Gastroesophageal sphincter (tissue), 4 donors: ENCODE data around the gene DLX3. TPM values are rescaled to one million over a fixed set of nuclear protein-coding genes. Genes with fewer than 3 reads are reported as not detected.
A peak's percentile ranks its signal among the peaks of the same experiment; 100 is the strongest.

ENCODE experiments used
- ATAC-seq: fragments of 150-250 bp; one replicate; pipeline ENCODE4 v1.9.1; 2016; ENCODE audit warnings: mild to moderate bottlenecking, moderate library complexity
- H3K27ac ChIP-seq, 4 donors: fragments of 200-600 bp; sonication (generic) in 3 of 4; 1 replicate in 3 of 4; 2 replicates in 1 of 4; pipeline ENCODE4 v1.5.1; 2016 to 2019
- H3K27me3 ChIP-seq: fragments of 200-600 bp; sonication (generic); one replicate; pipeline ENCODE4 v1.5.1; 2019
- H3K36me3 ChIP-seq, 2 donors: fragments of 200-600 bp; sonication (generic); one replicate each; pipeline ENCODE4 v1.5.1; 2019; ENCODE audit warnings: control low read depth in 1 of 2
- H3K4me1 ChIP-seq, 3 donors: fragments of 200-600 bp; sonication (generic); 1 replicate in 2 of 3; 2 replicates in 1 of 3; pipeline ENCODE4 v1.5.1; 2016 to 2019; ENCODE audit warnings: control low read depth in 2 of 3
- H3K4me3 ChIP-seq, 2 donors: fragments of 200-600 bp; sonication (generic); one replicate each; pipeline ENCODE4 v1.5.1; 2019; ENCODE audit warnings: mild to moderate bottlenecking in 1 of 2, moderate library complexity in 1 of 2
- H3K9me3 ChIP-seq, 3 donors: fragments of 200-600 bp; sonication (generic); one replicate each; pipeline ENCODE4 v1.5.1; 2017 to 2019; ENCODE audit warnings: control low read depth in 2 of 3
- EP300 ChIP-seq: sonication (generic); formaldehyde crosslinking; IDR thresholded peaks from one replicate; pipeline ENCODE4 v1.6.1; 2017; ENCODE audit warnings: antibody characterized with exemption, mild to moderate bottlenecking
- POLR2A ChIP-seq, 2 donors: fragments of 450-650 bp; IDR thresholded peaks; one replicate each; pipeline ENCODE4 v1.6.1; 2017; ENCODE audit warnings: antibody characterized with exemption in 2 of 2, mild to moderate bottlenecking in 2 of 2, moderate library complexity in 1 of 2
- POLR2AphosphoS5 ChIP-seq: sonication (generic); formaldehyde crosslinking; IDR thresholded peaks from one replicate; pipeline ENCODE4 v1.6.1; 2017; ENCODE audit warnings: antibody characterized with exemption
- WGBS, 2 donors: methylation state at CpG; one replicate each; pipeline ENCODE4 v1.1.5; 2018; ENCODE audit warnings: low coverage in 1 of 2; 5-methylcytosine and 5-hydroxymethylcytosine counted together
- total RNA-seq, 4 donors: library from RNA; depleted of rRNA; stranded (reverse); fragments of >200 nt; gene quantifications; one replicate each; pipeline ENCODE4 v1.1.0, GENCODE V29; 2016
- TF ChIP-seq, protein P1 (sequence below), 4 experiments: fragments of 200-600 bp in 2 of 4; fragments of 450-650 bp in 2 of 4; sonication (generic) in 1 of 4; IDR thresholded peaks; one replicate each; pipeline ENCODE4 v1.5.1; 2017 to 2019; ENCODE audit warnings: antibody characterized with exemption in 4 of 4, mild to moderate bottlenecking in 2 of 4, moderate library complexity in 2 of 4

The DLX3 gene
- total RNA-seq, 4 donors from 2014 or later, result not detected

DNA sequence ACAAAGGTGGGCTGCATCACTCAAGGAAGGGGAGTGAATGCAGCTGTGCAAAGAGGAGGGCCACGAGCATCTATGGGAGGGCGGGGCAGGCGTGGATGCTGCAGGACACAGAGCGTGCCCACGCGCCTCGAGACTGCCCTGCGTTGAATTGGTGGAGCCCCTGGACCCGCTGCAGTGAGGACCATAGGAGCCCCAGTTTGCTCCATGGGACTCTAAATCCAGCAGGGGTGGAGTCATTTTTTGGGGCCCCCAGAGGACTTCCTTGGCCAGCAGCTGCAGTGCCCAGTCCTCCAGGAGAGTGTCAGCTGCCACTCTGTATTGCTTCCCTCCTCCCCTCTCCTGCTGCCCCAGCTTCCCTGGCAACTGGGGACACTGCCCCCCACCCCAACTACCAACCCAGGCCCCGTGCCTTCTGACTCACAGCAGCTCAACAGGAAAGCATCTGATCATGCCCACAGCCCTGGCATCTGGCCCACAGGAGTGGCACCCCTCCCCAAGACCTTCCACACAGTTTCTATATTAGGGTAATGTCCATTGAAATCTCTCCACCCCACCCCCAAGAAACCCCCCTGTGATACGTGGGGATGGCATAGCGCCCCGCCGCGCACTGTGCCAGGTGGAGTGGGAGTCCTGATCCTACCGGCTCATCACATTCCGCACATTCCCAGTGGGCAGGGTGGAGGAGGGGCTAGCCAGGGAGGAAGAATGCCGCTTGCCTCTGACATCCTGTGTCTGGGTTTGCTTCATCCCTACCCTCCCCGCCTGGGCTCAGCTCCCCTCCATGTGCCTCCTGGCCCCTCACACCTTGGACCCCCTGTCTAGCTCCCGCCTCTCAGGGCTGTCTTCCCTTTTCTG is 33.1 kb upstream of the DLX3 start:
- no peak for ATAC-seq
- peaks cover 0 to 35% (median 16%) of the 10 kb centered on the region in 3 donors for H3K4me1 ChIP-seq
- peak overlapping the region in 1 of 2 donors; percentile 47 for H3K4me3 ChIP-seq
- TF ChIP-seq, protein P1, sequence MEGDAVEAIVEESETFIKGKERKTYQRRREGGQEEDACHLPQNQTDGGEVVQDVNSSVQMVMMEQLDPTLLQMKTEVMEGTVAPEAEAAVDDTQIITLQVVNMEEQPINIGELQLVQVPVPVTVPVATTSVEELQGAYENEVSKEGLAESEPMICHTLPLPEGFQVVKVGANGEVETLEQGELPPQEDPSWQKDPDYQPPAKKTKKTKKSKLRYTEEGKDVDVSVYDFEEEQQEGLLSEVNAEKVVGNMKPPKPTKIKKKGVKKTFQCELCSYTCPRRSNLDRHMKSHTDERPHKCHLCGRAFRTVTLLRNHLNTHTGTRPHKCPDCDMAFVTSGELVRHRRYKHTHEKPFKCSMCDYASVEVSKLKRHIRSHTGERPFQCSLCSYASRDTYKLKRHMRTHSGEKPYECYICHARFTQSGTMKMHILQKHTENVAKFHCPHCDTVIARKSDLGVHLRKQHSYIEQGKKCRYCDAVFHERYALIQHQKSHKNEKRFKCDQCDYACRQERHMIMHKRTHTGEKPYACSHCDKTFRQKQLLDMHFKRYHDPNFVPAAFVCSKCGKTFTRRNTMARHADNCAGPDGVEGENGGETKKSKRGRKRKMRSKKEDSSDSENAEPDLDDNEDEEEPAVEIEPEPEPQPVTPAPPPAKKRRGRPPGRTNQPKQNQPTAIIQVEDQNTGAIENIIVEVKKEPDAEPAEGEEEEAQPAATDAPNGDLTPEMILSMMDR (IDR thresholded peaks at IDR 0.05), result no peak
- no peak for TF ChIP-seq EP300
- peak; percentile 22 for TF ChIP-seq POLR2AphosphoS5
- no peak for TF ChIP-seq POLR2A (IDR thresholded peaks at IDR 0.05)
- H3K27ac ChIP-seq, result peak overlapping the region in 2 of 4 donors; percentile 66 to 67
- H3K9me3 ChIP-seq, result no peaks in the 10 kb centered on the region
- H3K27me3 ChIP-seq, result no peaks in the 10 kb centered on the region
- WGBS, 2 donors, result 43 to 54% methylated on average over 4 to 7 of the region's 20 CpGs
- H3K36me3 ChIP-seq, result no peaks in the 10 kb centered on the region

DNA sequence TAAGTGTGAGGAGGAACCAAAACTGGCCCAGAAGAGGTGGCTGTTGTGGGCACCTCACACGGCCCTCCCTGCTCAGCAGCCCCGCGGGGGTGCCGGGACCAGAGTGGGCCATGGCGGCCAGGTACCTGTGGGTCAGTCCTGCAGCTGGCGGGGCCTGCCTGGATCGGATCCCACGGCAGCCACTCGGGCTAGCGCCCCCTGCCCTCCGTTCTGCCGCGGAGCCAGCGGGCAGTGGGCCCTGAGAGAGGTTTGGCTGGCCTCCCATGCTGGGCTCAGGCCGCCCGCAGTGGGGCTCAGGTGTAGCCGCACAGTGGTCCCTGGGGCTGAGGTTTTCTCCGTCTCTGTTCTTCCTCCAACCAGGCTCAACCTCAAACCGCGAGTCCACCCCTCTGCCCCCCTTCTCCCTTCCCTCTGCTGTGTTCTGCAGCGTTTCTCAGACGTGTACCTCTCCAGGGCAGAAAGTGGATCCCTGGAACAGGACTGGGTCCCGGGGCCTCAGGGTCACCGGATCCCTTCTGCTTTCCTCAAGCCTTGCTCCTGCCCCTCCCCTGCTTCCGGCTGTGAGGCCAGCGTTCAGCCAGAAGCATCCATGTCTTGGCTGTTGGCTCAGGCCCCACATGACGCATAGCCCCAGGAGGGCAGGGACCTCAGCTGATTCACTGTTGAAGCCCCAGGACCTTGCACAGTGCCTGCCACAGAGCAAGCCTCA is 32.3 kb upstream of the DLX3 start:
- no peaks in the 10 kb centered on the region for H3K9me3 ChIP-seq
- 0 to 7% methylated on average over 1 to 3 of the region's 27 CpGs for WGBS, 2 donors
- H3K27me3 ChIP-seq, result no peaks in the 10 kb centered on the region
- H3K4me3 ChIP-seq, result peak overlapping the region; percentile 26 to 47
- peak; percentile 83 for ATAC-seq
- TF ChIP-seq, protein P1 (IDR thresholded peaks at IDR 0.05), result peak in 1 of 4 experiments; percentile 29
- TF ChIP-seq EP300 (no peak), POLR2AphosphoS5 (peak; percentile 67), POLR2A (IDR thresholded peaks at IDR 0.05) (no peak)
- H3K36me3 ChIP-seq, result no peaks in the 10 kb centered on the region
- H3K4me1 ChIP-seq, result peaks cover 0 to 27% (median 16%) of the 10 kb centered on the region in 3 donors
- peak overlapping the region in 2 of 4 donors; percentile 66 to 67 for H3K27ac ChIP-seq

DNA sequence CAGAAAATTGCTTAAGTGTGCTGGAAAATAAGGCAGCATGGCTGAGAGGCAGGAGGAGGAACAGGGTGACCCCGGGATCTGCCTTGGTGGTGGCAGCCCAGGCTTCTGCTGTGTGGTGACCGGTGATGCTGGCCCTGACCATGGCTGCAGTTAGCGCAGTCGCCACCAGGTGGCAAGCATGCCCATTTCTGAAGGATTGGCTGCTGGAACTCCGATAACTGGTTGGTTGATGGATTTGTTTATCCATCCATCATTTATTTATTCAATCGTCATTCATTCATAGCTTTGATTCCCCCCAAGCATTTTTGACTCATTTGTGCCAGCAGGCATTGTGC is 31.8 kb upstream of the DLX3 start:
- TF ChIP-seq POLR2AphosphoS5 (peak; percentile 32), POLR2A (IDR thresholded peaks at IDR 0.05) (no peak)
- TF ChIP-seq, protein P1 (IDR thresholded peaks at IDR 0.05), result peak in 3 of 4 experiments; percentile 94 to 99 (median 99)
- Histone ChIP-seq H3K36me3 (no peaks in the 10 kb centered on the region), H3K9me3 (no peaks in the 10 kb centered on the region), H3K4me1 (peaks cover 0 to 23% (median 16%) of the 10 kb centered on the region in 3 donors), H3K4me3 (peak overlapping the region; percentile 26 to 47), H3K27ac (peak overlapping the region in 2 of 4 donors; percentile 66 to 67), H3K27me3 (no peaks in the 10 kb centered on the region)
- WGBS, 2 donors, result 0% methylated on average over 5 to 6 of the region's 6 CpGs
- peak; percentile 73 for ATAC-seq

DNA sequence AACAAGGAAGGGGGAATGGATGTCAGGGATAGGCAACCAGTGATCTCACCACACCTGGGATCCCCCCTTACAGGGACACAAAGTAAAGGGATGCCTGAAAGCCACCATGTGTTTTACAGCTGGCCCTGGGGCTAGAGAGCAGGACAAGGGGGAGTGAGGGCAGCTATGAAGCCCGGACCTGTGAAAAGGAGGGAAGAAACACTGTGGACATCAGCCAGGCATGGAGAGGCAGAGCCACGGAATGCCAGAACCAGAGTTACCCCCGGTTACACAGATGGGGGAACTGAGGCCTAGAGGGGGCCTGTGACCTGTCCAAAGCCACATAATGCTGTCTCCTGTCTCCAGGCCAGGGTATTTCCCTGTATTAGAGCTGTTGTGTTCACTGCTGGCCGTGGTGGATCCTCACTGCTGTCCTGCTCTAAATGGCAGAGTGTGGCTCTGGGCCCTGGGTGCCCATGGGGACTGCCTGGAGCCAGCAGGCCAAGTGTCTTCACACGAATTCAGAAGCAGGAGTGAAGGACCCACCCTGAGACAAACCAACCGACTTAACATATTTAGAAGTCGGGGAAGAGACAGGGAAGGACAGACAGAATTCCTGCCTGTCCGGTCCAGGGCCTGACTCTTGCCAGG is 31.1 kb upstream of the DLX3 start:
- no peak for TF ChIP-seq EP300
- TF ChIP-seq POLR2AphosphoS5, result no peak
- TF ChIP-seq, protein P1 (IDR thresholded peaks at IDR 0.05), result no peak
- ATAC-seq, result no peak
- Histone ChIP-seq H3K9me3 (no peaks in the 10 kb centered on the region), H3K27me3 (no peaks in the 10 kb centered on the region), H3K4me3 (no peak overlapping the region), H3K27ac (no peak overlapping the region), H3K4me1 (peaks cover 0 to 23% (median 16%) of the 10 kb centered on the region in 3 donors), H3K36me3 (no peaks in the 10 kb centered on the region)
- WGBS, 2 donors, result 33 to 81% methylated on average over 5 to 6 of the region's 8 CpGs
